Right cardiac atrium (tissue), 5 donors: Measurements from ENCODE around the gene COX5A. TPM values are rescaled to one million over a fixed set of nuclear protein-coding genes. Genes with fewer than 3 reads are reported as not detected.
"Not testable (repeated sequence)": the region's sequence is repeated elsewhere in the genome, so short reads cannot be mapped to it uniquely, and the experiment has no call there.

Source experiments
- ATAC-seq, 2 donors: fragments of 200-7000 bp; cut with Tn5 transposase; one replicate each; pipeline versions ENCODE4 v1.8.0 to v1.9.1; 2020; ENCODE audit warnings: moderate library complexity in 2 of 2, mild to moderate bottlenecking in 1 of 2
- DNase-seq, 3 donors: peaks; one replicate each; pipeline ENCODE4 v3.0.0-alpha.2; 2020
- H3K27ac ChIP-seq: one replicate; pipeline ENCODE4 v1.5.1; 2013; ENCODE audit warnings: mild to moderate bottlenecking, low read length, control low read depth, moderate library complexity
- H3K27me3 ChIP-seq: one replicate; pipeline ENCODE4 v1.6.1; 2013; ENCODE audit not compliant: control insufficient read depth, insufficient read depth
- H3K4me1 ChIP-seq: one replicate; pipeline ENCODE4 v1.6.1; 2013; ENCODE audit warnings: low read length; ENCODE audit not compliant: control insufficient read depth, insufficient read depth
- H3K4me3 ChIP-seq: one replicate; pipeline ENCODE4 v1.5.1; 2013; ENCODE audit warnings: low read length, control low read depth
- H3K9me3 ChIP-seq: one replicate; pipeline ENCODE4 v1.6.1; 2013; ENCODE audit warnings: low read length; ENCODE audit not compliant: control insufficient read depth
- WGBS: extraction: QIAGEN DNeasy Blood & Tissue Kit; methylation state at CpG from one replicate; pipeline ENCODE4 v1.1.7; 2013; 5-methylcytosine and 5-hydroxymethylcytosine counted together
- intact Hi-C, 4 donors: fragments of 100-400 bp; cut with DNase I; formaldehyde crosslinking; loops; one replicate each; pipeline versions ENCODE4 v1.11.0 to v1.14.0; 2022 to 2023
- polyA plus RNA-seq: library from polyadenylated mRNA; stranded (reverse); fragments of 200-250 nt; gene quantifications from one replicate; pipeline ENCODE4 v1.2.3, GENCODE V29; 2013
- total RNA-seq, 4 donors: library from RNA; stranded (reverse); fragmentation: NEBNext Ultra II Directional; extraction: Animal tissue kit (Norgen Biotek cat#: 25700); gene quantifications; one replicate each; pipeline ENCODE4 v1.2.1, GENCODE V29; 2021
- donor health status: healthy with polysubstance abuse.
- donor health status: DM: no; HTN: yes; CAD: no.
- donor health status: DM: no; HTN: no; CAD: no.
- donor health status: DM: no; HTN: yes; CAD: no; lungs with severe emphysema.
- donor health status: DM: yes; HTN: yes; CAD: no.

COX5A gene
- total and polyA plus RNA-seq, 5 donors, result 802 to 2,062 (median 884) TPM

- DNase-seq, result peak in 2 of 3 donors; percentile 32 to 74
Observed at GRCh38 chr15:74901612-74902063, 36.2 kb downstream of the COX5A start.

GRCh38 chr15:74897300-74897701 is 40.6 kb downstream of the COX5A start:
- Histone ChIP-seq H3K4me3 (no peak overlapping the region), H3K4me1 (peaks cover 3% of the 10 kb centered on the region), H3K27ac (no peak overlapping the region), H3K27me3 (no peaks in the 10 kb centered on the region), H3K9me3 (no peaks in the 10 kb centered on the region)
- WGBS, result 62% methylated on average over 6 of the region's 6 CpGs
- DNase-seq (peak in 1 of 3 donors; percentile 55), ATAC-seq (peak; percentile 27 to 47)
- intact Hi-C loops, result loop anchor here in 1 of 4 donors (10.0 kb wide), 1 partner anchor 52 kb away; the partner anchor contains the start of gene ULK3

More at GRCh38 chr15:74901612-74902063, 36.2 kb downstream of the COX5A start:
- intact Hi-C loops, result no loop called here
- Histone ChIP-seq H3K9me3 (no peaks in the 10 kb centered on the region), H3K27ac (peak overlapping the region; percentile 8), H3K4me1 (peaks cover 17% of the 10 kb centered on the region), H3K4me3 (no peak overlapping the region), H3K27me3 (no peaks in the 10 kb centered on the region)
- WGBS, result 18% methylated on average over 5 of the region's 5 CpGs
- ATAC-seq, result peak in 1 of 2 donors; percentile 9

DNA sequence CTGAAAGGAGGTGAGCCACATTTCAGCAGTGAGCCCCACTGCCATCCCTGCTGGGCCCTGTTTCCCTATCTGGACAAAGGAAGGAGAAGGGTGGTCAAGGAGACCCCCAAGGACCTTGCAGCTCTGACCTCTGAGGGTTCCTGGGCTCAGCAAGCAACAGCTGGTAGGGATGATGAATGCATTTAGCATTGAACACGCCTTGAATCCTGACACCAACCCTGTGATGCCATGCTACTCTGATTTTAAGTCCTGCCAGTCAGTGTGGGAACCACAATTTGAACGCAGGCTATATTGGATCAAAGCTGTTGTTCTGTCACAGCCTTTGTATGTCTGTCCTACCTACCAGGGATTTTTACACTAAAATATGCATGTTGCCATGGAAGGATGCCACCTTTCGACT is 41.6 kb downstream of the COX5A start:
- DNase-seq (no peak), ATAC-seq (no peak)
- Histone ChIP-seq H3K9me3 (no peaks in the 10 kb centered on the region), H3K4me3 (no peak overlapping the region), H3K27me3 (no peaks in the 10 kb centered on the region), H3K27ac (no peak overlapping the region), H3K4me1 (peaks cover under 1% of the 10 kb centered on the region)
- WGBS, result 90% methylated on average over 3 of the region's 3 CpGs
- intact Hi-C loops, result loop anchor here in 1 of 4 donors (10.0 kb wide), 1 partner anchor 52 kb away; the partner anchor contains the start of gene ULK3

GRCh38 chr15:74895830-74896229 is 42.0 kb downstream of the COX5A start:
- Histone ChIP-seq H3K27me3 (no peaks in the 10 kb centered on the region), H3K4me1 (peaks cover 3% of the 10 kb centered on the region), H3K4me3 (no peak overlapping the region), H3K9me3 (no peaks in the 10 kb centered on the region), H3K27ac (no peak overlapping the region)
- DNase-seq (no peak), ATAC-seq (no peak)
- WGBS, result 95% methylated on average over 6 of the region's 6 CpGs
- intact Hi-C loops, result loop anchor here in 1 of 4 donors (10.0 kb wide), 1 partner anchor 51 kb away; the partner anchor contains the start of gene ULK3

GRCh38 chr15:74894383-74894782 is 43.5 kb downstream of the COX5A start:
- not testable (repeated sequence) for DNase-seq, H3K27ac ChIP-seq, H3K9me3 ChIP-seq, H3K4me3 ChIP-seq, H3K27me3 ChIP-seq, ATAC-seq, H3K4me1 ChIP-seq
- intact Hi-C loops, result loop anchor here in 1 of 4 donors (10.0 kb wide), 1 partner anchor 50 kb away; the partner anchor contains the start of gene ULK3
- 96% methylated on average over 7 of the region's 7 CpGs for WGBS

- no peak overlapping the region for H3K27ac ChIP-seq
- no peak for DNase-seq
- no peaks in the 10 kb centered on the region for H3K27me3 ChIP-seq
- no peaks in the 10 kb centered on the region for H3K9me3 ChIP-seq
- ATAC-seq, result no peak
- 80% methylated on average over 3 of the region's 3 CpGs for WGBS
- peaks cover 11% of the 10 kb centered on the region for H3K4me1 ChIP-seq
- H3K4me3 ChIP-seq, result no peak overlapping the region
- intact Hi-C loops, result loop anchor here in 1 of 4 donors (10.0 kb wide), 1 partner anchor 49 kb away; the partner anchor contains the start of gene ULK3
Observed at GRCh38 chr15:74893627-74894026, 44.2 kb downstream of the COX5A start.

DNA sequence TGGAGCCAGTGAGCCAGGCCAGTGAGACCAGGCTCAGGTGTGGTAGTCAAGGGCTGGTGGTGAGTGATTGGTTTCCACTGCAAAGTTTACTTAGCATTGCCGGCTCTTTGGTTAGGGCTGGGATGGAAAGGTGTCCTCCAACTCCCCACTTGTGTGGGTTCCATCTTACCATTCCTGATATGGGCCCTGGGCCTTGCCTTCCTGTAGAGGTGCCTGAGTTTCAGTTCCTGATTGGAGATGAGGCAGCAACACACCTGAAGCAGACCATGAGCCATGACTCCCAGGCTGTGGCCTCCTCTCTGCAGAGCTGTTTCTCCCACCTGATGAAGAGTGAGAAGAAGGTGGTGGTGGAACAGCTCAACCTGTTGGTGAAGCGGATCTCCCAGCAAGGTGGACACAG is 44.9 kb downstream of the COX5A start:
- ATAC-seq (no peak), DNase-seq (no peak)
- no peaks in the 10 kb centered on the region for H3K27me3 ChIP-seq
- H3K4me3 ChIP-seq, result no peak overlapping the region
- H3K27ac ChIP-seq, result no peak overlapping the region
- WGBS, result 93% methylated on average over 2 of the region's 2 CpGs
- peaks cover 11% of the 10 kb centered on the region for H3K4me1 ChIP-seq
- intact Hi-C loops, result loop anchor here in 1 of 4 donors (10.0 kb wide), 1 partner anchor 48 kb away; the partner anchor contains the start of gene ULK3
- no peaks in the 10 kb centered on the region for H3K9me3 ChIP-seq

DNA sequence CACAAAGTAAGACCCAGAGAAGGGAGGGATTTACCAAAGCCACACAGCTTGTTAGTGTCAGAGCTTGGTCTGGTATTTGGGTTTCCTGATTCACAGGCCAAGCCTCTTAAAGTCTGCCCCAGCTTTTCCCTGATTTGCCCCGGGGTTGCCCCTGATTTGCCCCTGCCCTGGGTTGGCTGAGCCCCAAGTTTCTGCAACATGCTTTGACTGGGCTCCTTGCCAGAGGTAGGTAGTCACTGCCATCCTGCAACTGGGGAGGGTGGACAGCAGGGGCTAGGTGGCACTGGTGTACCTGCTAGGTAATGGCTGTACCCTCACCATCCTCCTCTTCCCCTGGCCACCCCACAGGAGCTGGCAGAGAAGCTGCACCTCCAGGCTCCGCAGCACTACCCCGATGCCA is 45.6 kb downstream of the COX5A start:
- 88% methylated on average over 3 of the region's 3 CpGs for WGBS
- Histone ChIP-seq H3K27ac (no peak overlapping the region), H3K4me1 (peaks cover 11% of the 10 kb centered on the region), H3K4me3 (no peak overlapping the region), H3K9me3 (no peaks in the 10 kb centered on the region), H3K27me3 (no peaks in the 10 kb centered on the region)
- ATAC-seq (no peak), DNase-seq (no peak)
- intact Hi-C loops, result loop anchor here in 1 of 4 donors (10.0 kb wide), 1 partner anchor 48 kb away; the partner anchor contains the start of gene ULK3

DNA sequence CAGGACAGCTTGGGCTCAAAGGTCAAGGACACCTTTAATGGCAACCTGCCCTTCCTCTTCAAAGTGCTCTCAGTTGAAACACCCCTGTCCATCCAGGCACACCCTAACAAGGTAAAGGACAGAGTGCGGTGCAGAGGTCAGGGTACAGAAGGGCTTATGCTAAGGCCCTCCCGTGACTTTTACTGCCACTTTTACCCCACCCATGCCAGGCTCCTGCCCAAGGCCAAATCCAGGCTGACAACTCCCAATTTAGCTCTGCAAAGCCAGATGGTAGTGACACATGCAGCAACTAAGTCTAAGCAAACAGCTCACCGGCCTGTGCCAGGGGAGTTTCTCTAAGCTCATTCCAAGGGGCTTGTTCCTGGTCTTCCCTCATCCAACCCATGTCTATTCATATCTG is 46.4 kb downstream of the COX5A start:
- Histone ChIP-seq H3K27me3 (no peaks in the 10 kb centered on the region), H3K9me3 (no peaks in the 10 kb centered on the region), H3K27ac (no peak overlapping the region), H3K4me3 (no peak overlapping the region), H3K4me1 (peaks cover 11% of the 10 kb centered on the region)
- intact Hi-C loops, result loop anchor here in 1 of 4 donors (10.0 kb wide), 1 partner anchor 47 kb away; the partner anchor contains the start of gene ULK3
- DNase-seq (no peak), ATAC-seq (no peak)
- WGBS, result 86% methylated on average over 3 of the region's 3 CpGs

- H3K27ac ChIP-seq, result peak overlapping the region; percentile 40
- ATAC-seq (no peak), DNase-seq (no peak)
- H3K27me3 ChIP-seq, result no peaks in the 10 kb centered on the region
- H3K4me1 ChIP-seq, result peaks cover 11% of the 10 kb centered on the region
- peak overlapping the region; percentile 52 for H3K4me3 ChIP-seq
- no peaks in the 10 kb centered on the region for H3K9me3 ChIP-seq
- intact Hi-C loops, result loop anchor here in 1 of 4 donors (10.0 kb wide), 1 partner anchor 46 kb away; the partner anchor contains the start of gene ULK3
- 0% methylated on average over 1 of the region's 1 CpG for WGBS
Observed at GRCh38 chr15:74890665-74890960, 47.3 kb downstream of the COX5A start.

- H3K27me3 ChIP-seq, result no peaks in the 10 kb centered on the region
- no peaks in the 10 kb centered on the region for H3K9me3 ChIP-seq
- DNase-seq (peak; percentile 87 to 95 (median 93)), ATAC-seq (peak; percentile 97)
- H3K27ac ChIP-seq, result peak within 1 kb of the TSS; percentile 40
- intact Hi-C loops, result loop anchor here in 1 of 4 donors (10.0 kb wide), 1 partner anchor 45 kb away; the partner anchor contains the start of gene ULK3
- peaks cover 11% of the 10 kb centered on the region for H3K4me1 ChIP-seq
- peak within 1 kb of the TSS; percentile 52 for H3K4me3 ChIP-seq
- 1% methylated on average over 47 of the region's 47 CpGs for WGBS
Observed at GRCh38 chr15:74889883-74890664, 47.8 kb downstream of the COX5A start, which contains the start of gene MPI. Gene MPI, plus strand, starts transcription at chr15:74890042. Its CDS starts 32 bp downstream, at chr15:74890074.
